ENCODE results near the gene ARSK.

Gene ARSK

DNA sequence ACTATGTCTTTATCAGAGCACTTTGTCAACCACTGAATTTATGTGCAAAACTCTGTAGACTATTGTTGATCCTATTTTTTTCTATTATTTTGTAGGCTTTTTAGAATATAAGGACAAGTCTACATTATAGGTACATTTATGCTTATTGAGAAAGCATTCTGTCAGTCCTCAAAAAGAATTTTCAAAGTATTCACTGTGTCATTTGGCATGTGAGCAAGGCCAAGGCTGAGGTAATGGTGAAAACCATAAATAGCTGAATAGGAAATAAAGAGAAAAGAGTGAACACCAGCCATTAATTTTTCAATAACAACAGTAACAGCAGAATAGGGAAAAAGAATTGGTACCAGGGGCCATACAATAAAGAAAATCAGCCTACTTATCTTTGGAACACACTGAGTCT lies 21.1 kb upstream of the ARSK start:
- no peak for TF ChIP-seq JUND (IDR thresholded peaks at IDR 0.05; ENCODE audit: low read depth)
- in situ Hi-C loops (cut with HindIII; ENCODE audit: low pct_unique_long_range_greater_than_20kb, low sequenced_read_pairs) = no loop called here
- no peak for DNase-seq (ENCODE audit: low read depth in 1 of 2, low spot score in 1 of 2)

DNA sequence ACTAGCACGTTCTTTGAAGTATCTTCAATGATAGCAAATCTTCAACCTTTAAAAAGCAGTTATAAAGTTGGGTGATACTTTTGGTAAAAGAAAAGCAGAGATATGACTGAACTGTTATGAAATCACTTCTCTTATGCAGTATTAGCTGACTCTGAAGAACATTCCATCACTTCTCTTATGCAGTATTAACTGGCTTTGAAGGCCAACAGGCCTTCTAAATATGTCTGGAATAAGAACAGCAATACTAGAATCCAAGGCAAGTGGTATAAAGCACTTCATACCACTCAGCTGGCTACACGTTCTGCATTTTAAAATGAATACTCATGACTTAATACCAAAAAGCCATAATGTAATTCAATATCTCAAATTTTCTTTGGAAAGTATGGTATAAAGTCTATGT lies 17.4 kb upstream of the ARSK start:
- in situ Hi-C loops (cut with HindIII; ENCODE audit: low pct_unique_long_range_greater_than_20kb, low sequenced_read_pairs) = no loop called here
- no peak for TF ChIP-seq JUND (IDR thresholded peaks at IDR 0.05; ENCODE audit: low read depth)

DNA sequence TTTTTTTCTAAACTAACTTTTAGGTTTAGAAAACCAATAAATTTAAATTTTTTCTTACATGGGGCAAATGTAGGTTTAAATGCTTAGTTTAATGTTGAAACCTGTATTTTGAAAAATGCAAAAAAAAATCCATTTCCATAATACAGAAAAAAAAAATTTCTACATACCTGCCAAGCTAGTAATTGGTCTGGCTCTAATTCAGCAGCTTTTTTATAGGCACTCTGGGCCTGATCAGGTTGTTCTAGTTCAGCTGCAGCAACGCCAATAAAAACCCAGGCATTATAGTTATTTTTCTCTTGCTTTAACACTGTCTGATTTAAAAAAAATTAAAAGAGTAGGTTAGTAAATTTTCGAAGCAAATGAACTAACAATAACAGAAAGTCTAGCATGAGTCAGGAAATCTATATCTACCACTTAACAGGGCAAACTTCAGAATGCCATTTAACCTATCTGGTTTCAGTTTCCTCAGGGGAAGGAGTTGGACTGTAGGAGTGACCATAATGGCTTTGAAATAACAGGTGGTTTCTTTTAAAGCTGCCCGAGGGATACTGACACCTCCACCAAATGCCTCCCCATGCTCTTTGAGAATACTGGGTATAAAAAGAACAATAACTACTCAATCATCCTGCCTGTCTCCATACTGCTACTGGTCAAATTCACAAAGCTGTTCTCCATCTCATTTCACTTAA lies 11.7 kb upstream of the ARSK start:
- no peak for DNase-seq (ENCODE audit: low read depth in 1 of 2, low spot score in 1 of 2)
- no peak for TF ChIP-seq JUND (IDR thresholded peaks at IDR 0.05; ENCODE audit: low read depth)
- in situ Hi-C loops (cut with HindIII; ENCODE audit: low pct_unique_long_range_greater_than_20kb, low sequenced_read_pairs) = no loop called here

More for the DNA sequence above, 17.4 kb upstream of the ARSK start:
- DNase-seq (ENCODE audit: low read depth in 1 of 2, low spot score in 1 of 2) = no peak

DNA sequence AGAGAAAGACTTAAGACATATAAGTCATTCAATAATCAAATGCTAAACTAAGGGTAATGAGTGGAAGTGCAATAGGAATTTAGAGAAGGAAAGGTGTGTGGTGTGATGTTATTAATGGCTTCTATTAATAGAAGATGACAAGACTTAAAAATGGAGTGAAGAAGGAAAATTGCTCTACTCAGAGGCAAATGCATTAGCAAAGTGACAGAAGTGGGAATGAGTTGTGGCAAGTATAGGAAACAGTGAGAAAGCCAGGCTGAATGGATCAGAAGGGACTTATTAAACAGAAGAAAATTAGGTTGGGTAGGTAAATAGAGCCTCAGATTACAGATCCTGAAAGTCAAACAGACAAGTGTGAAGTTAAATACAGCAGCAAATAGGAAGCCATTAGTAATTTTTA lies 5.9 kb upstream of the ARSK start:
- in situ Hi-C loops (cut with HindIII; ENCODE audit: low pct_unique_long_range_greater_than_20kb, low sequenced_read_pairs) = no loop called here
- no peak for TF ChIP-seq JUND (IDR thresholded peaks at IDR 0.05; ENCODE audit: low read depth)
- DNase-seq (ENCODE audit: low read depth in 1 of 2, low spot score in 1 of 2) = no peak

DNA sequence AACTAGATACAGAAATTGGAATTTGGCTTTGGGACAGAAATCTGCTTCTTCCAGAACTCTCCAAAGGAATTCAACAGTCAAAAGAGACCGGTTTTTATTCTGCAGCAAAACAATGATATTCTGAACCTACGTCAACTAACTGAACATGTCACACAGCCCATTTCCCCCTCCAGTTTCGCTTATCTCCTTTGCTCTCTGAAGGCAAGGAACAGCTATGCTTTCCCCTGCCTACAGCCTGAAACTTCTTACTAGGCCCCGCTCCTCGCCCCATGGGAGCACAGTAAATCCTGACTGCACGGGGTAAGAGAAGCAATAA lies 612 bp upstream of the ARSK start:
- in situ Hi-C loops (cut with HindIII; ENCODE audit: low pct_unique_long_range_greater_than_20kb, low sequenced_read_pairs) = no loop called here
- no peak for TF ChIP-seq JUND (IDR thresholded peaks at IDR 0.05; ENCODE audit: low read depth)
- no peak for DNase-seq (ENCODE audit: low read depth in 1 of 2, low spot score in 1 of 2)

DNA sequence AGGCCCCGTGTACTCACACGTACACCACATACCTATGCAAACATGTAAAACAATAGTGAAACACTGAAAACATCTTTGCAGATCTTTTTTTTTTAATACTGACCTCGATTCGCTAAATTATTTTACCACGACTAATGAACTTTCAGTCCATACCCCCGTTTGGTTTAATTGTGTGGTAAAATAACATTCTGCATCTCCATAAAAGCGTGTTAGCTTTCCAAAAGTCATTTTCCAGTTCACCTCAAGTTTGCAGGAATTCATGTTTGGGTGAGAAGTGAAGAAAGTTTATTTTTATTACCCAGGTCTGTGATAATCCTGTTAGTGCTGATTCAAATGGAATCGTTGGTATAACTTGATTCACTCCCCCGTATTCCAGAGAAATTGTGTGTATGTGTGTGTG lies 652 bp downstream of the ARSK start:
- no peak for TF ChIP-seq JUND (IDR thresholded peaks at IDR 0.05; ENCODE audit: low read depth)
- in situ Hi-C loops (cut with HindIII; ENCODE audit: low pct_unique_long_range_greater_than_20kb, low sequenced_read_pairs) = no loop called here
- DNase-seq (ENCODE audit: low read depth in 1 of 2, low spot score in 1 of 2) = no peak

DNA sequence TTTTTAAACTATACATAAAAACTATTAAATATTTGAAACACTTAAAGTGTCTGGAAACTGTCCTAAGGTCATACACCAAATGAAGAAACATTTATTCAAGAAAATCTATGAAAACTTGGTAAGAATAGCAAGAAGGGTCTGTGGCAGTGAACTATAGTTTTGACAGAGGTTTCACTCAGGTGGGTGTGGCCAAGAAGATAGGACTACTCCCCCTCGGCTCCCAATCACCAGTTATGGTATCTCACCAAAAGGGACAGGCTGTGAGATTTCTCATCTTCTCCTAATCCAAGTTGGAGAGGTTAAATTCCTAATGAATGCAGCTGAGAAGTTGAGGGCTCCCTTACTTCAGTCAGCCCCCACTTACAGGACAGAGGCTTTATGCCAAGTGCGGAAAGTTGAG lies 2.9 kb downstream of the ARSK start:
- in situ Hi-C loops (cut with HindIII; ENCODE audit: low pct_unique_long_range_greater_than_20kb, low sequenced_read_pairs) = no loop called here
- DNase-seq (ENCODE audit: low read depth in 1 of 2, low spot score in 1 of 2) = no peak
- TF ChIP-seq JUND (IDR thresholded peaks at IDR 0.05; ENCODE audit: low read depth) = no peak

DNA sequence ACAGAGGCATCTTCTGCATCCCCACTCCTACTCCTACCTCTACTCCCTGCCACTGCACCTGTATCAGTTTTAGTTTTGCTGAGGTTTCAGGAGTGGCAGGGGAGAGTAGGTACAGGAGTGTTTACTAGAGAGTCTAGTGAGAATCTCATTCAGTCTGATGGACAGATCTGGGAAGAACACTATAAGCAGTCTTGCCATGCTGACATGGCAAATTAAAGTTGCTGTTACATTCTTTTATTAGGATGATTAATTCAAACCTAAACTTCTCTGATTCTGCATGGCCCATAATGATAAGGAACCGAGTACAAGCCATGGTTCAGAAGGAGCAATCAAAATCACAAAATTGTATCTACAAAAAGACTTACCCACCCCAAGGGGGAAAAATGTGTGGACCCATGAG lies 7.4 kb downstream of the ARSK start:
- no peak for TF ChIP-seq JUND (IDR thresholded peaks at IDR 0.05; ENCODE audit: low read depth)
- in situ Hi-C loops (cut with HindIII; ENCODE audit: low pct_unique_long_range_greater_than_20kb, low sequenced_read_pairs) = no loop called here
- no peak for DNase-seq (ENCODE audit: low read depth in 1 of 2, low spot score in 1 of 2)

DNA sequence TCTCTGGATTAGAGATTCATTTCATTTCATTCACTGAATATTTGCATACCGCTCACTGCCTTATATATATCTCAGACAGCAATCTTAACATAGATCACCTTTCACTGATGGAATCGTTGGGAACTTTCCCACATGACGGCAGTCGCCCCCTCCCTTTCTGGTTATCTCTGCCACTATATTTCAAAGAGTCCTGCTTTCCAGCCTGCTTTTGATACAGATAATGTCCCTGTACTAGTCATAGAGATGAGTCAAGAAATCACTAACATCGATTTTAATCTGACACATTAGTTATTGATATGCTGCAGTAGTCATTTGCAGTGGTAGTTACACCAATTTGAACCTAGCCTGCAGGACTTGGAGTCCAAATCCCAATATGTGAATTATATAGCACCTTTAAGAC lies 8.5 kb downstream of the ARSK start:
- in situ Hi-C loops (cut with HindIII; ENCODE audit: low pct_unique_long_range_greater_than_20kb, low sequenced_read_pairs) = no loop called here
- DNase-seq (ENCODE audit: low read depth in 1 of 2, low spot score in 1 of 2) = no peak
- no peak for TF ChIP-seq JUND (IDR thresholded peaks at IDR 0.05; ENCODE audit: low read depth)

DNA sequence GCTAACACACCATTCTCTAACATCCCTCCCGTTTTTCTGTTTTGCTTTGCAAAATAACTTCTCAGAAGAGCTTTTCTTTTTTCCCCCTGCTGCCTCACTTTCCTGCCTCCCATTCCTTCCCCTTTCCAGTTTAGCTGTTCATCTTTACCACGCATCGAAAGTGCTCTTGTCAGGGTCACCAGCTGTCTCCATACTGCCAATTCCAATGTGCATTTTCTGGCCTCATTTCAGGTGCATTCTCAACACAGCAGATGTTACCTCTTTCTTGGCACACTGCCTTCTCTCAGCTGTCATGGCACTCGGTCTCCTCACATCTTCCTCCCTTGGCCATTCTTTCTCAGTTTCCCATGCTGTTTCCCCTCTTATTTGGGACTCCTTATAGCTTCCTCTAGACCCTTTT lies 9.5 kb downstream of the ARSK start:
- in situ Hi-C loops (cut with HindIII; ENCODE audit: low pct_unique_long_range_greater_than_20kb, low sequenced_read_pairs) = no loop called here
- DNase-seq (ENCODE audit: low read depth in 1 of 2, low spot score in 1 of 2) = no peak
- no peak for TF ChIP-seq JUND (IDR thresholded peaks at IDR 0.05; ENCODE audit: low read depth)

DNA sequence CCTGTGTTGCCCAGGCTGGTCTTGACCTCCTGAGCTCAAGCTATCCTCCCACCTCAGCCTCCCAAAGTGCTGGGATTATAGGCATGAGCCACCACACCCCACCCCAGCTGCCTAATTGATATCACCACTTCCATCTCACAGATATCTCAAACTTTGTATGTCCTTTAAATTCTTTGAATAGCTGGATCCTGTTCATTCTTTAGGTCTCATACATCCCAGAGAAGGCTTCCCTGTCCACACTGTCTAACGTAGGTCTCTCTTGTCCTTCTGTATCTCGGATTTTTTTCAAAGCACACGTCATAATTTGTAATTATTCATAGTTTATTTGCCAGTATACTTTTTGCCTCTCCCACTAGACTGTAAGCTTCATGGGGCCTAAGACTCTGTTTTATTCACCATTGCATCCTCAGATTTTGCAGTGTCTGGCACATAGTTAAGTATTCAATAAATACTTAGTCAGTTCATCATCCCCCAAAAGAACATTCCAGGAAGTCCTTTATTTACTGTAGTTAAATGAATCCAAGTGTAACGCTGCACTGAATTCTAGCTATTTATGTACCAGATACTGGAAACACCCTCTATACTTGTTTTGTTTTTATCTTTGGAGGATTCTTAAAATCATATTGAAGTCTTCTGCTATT lies 10.5 kb downstream of the ARSK start:
- in situ Hi-C loops (cut with HindIII; ENCODE audit: low pct_unique_long_range_greater_than_20kb, low sequenced_read_pairs) = no loop called here
- TF ChIP-seq JUND (IDR thresholded peaks at IDR 0.05; ENCODE audit: low read depth) = no peak
- DNase-seq (ENCODE audit: low read depth in 1 of 2, low spot score in 1 of 2) = no peak

DNA sequence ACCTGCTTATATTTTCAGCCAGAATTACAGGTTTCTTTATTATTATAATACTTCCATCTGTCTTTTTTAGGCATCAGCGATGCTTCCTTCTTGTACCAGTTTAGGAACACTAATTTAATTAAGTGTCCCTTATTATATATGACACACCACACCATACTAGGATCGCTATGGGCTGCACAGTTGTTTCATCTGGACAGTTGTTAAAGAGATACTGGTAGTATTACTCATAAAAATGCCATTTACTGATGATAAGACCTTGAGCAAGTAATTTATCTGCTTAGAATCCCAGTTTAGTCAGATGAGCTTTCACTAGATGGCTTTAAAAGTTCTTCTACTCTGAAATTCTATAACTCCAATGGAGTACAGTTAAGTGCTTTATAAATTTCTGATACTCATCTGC lies 17.1 kb downstream of the ARSK start:
- in situ Hi-C loops (cut with HindIII; ENCODE audit: low pct_unique_long_range_greater_than_20kb, low sequenced_read_pairs) = no loop called here
- no peak for TF ChIP-seq JUND (IDR thresholded peaks at IDR 0.05; ENCODE audit: low read depth)
- DNase-seq (ENCODE audit: low read depth in 1 of 2, low spot score in 1 of 2) = no peak

DNA sequence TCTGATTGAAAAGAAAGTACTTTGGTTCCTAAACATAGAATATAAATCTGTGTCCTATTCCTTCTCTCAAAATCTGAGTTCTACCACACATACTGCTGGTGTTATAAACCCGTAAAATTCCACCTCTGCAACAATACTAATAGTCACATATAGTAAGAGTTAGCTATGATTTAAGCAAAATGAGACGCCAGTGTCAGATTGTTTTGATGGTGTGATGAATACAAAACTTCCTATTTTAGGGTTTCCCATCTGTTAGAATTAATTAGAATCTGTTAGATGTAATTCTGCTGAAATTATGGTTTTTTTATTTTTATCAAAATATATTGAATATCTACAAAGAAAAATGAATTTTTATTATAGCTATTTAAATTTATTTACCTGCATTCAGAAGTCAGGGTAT lies 26.7 kb downstream of the ARSK start:
- no peak for TF ChIP-seq JUND (IDR thresholded peaks at IDR 0.05; ENCODE audit: low read depth)
- DNase-seq (ENCODE audit: low read depth in 1 of 2, low spot score in 1 of 2) = no peak
- in situ Hi-C loops (cut with HindIII; ENCODE audit: low pct_unique_long_range_greater_than_20kb, low sequenced_read_pairs) = no loop called here

DNA sequence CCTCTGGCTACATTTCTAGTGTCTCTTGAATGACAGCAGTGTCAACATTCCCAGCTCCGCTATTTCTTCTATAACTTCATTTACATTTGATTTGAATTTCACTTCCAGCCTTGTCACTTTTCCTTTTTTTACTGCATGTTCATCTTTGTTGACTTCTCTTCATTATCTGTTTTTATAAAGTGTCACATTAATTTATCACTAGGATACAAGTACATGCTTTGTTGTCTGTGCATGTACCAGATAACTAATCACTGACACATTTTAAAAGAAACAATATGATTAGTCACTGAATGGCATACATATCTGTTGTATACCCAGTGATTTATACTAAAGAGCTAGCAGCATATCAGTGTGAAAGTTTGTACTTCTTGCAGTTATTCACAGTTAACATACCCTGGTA lies 29.1 kb downstream of the ARSK start:
- in situ Hi-C loops (cut with HindIII; ENCODE audit: low pct_unique_long_range_greater_than_20kb, low sequenced_read_pairs) = no loop called here
- no peak for TF ChIP-seq JUND (IDR thresholded peaks at IDR 0.05; ENCODE audit: low read depth)
- no peak for DNase-seq (ENCODE audit: low read depth in 1 of 2, low spot score in 1 of 2)
